ENCODE measurements around the gene ELOVL6. TPM values are rescaled to one million over a fixed set of nuclear protein-coding genes. Genes with fewer than 3 reads are reported as not detected.
"Not testable (repeated sequence)": the region's sequence is repeated elsewhere in the genome, so short reads cannot be mapped to it uniquely, and the experiment has no call there.

Gene ELOVL6
- total RNA-seq, 2 donors from 2014 or later: 1.1 TPM

GRCh38 chr4:110163327-110164069 lies 34.9 kb downstream of the ELOVL6 start:
- Histone ChIP-seq H3K27me3 (no peaks in the 10 kb centered on the region), H3K4me1 (no peaks in the 10 kb centered on the region), H3K36me3 (no peaks in the 10 kb centered on the region), H3K4me3 (no peak overlapping the region), H3K27ac (no peak overlapping the region), H3K9me3 (no peaks in the 10 kb centered on the region)
- DNase-seq (ENCODE audit: low spot score): no peak
- no peak for TF ChIP-seq CTCF (IDR thresholded peaks at IDR 0.05)

GRCh38 chr4:110160618-110161017 lies 37.8 kb downstream of the ELOVL6 start:
- no peaks in the 10 kb centered on the region for H3K36me3 ChIP-seq
- no peak overlapping the region for H3K27ac ChIP-seq
- H3K27me3 ChIP-seq: no peaks in the 10 kb centered on the region
- no peaks in the 10 kb centered on the region for H3K4me1 ChIP-seq
- TF ChIP-seq CTCF (IDR thresholded peaks at IDR 0.05): no peak
- no peak for DNase-seq (ENCODE audit: low spot score)
- no peaks in the 10 kb centered on the region for H3K9me3 ChIP-seq
- H3K4me3 ChIP-seq: no peak overlapping the region

GRCh38 chr4:110159541-110159940 lies 38.9 kb downstream of the ELOVL6 start:
- H3K27ac ChIP-seq: no peak overlapping the region
- TF ChIP-seq CTCF (IDR thresholded peaks at IDR 0.05): no peak
- H3K4me1 ChIP-seq: no peaks in the 10 kb centered on the region
- H3K36me3 ChIP-seq: no peaks in the 10 kb centered on the region
- no peaks in the 10 kb centered on the region for H3K9me3 ChIP-seq
- no peaks in the 10 kb centered on the region for H3K27me3 ChIP-seq
- no peak for DNase-seq (ENCODE audit: low spot score)
- H3K4me3 ChIP-seq: no peak overlapping the region

GRCh38 chr4:110157580-110157979 lies 40.8 kb downstream of the ELOVL6 start:
- H3K4me3 ChIP-seq: no peak overlapping the region
- H3K36me3 ChIP-seq: no peaks in the 10 kb centered on the region
- DNase-seq (ENCODE audit: low spot score): no peak
- H3K27me3 ChIP-seq: no peaks in the 10 kb centered on the region
- no peak overlapping the region for H3K27ac ChIP-seq
- TF ChIP-seq CTCF (IDR thresholded peaks at IDR 0.05): no peak
- no peaks in the 10 kb centered on the region for H3K9me3 ChIP-seq
- no peaks in the 10 kb centered on the region for H3K4me1 ChIP-seq

- H3K9me3 ChIP-seq; H3K27ac ChIP-seq; H3K4me3 ChIP-seq; H3K4me1 ChIP-seq; DNase-seq (ENCODE audit: low spot score); H3K36me3 ChIP-seq; H3K27me3 ChIP-seq: not testable (repeated sequence)
These were observed 41.2 kb downstream of the ELOVL6 start for GRCh38 chr4:110157166-110157565.

- no peaks in the 10 kb centered on the region for H3K27me3 ChIP-seq
- DNase-seq (ENCODE audit: low spot score): no peak
- no peak overlapping the region for H3K4me3 ChIP-seq
- H3K36me3 ChIP-seq: no peaks in the 10 kb centered on the region
- H3K27ac ChIP-seq: no peak overlapping the region
- H3K9me3 ChIP-seq: no peaks in the 10 kb centered on the region
- TF ChIP-seq CTCF (IDR thresholded peaks at IDR 0.05): no peak
- H3K4me1 ChIP-seq: no peaks in the 10 kb centered on the region
These were observed 42.0 kb downstream of the ELOVL6 start for GRCh38 chr4:110156442-110156841.

Measured in right atrium auricular region (tissue), 2 donors.